Astrocyte (in vitro differentiated cells and primary cell): ENCODE results near the gene DENND4C.

ENCODE experiments used
- EZH2 ChIP-seq: IDR thresholded peaks from 2 replicates; pipeline ENCODE4 v1.6.1; 2012; ENCODE audit warnings: mild to moderate bottlenecking, low read length, inconsistent platforms; ENCODE audit not compliant: insufficient read depth
- TF ChIP-seq, protein P1 (sequence below): IDR thresholded peaks from 2 replicates; pipeline ENCODE4 v1.5.1; 2011; ENCODE audit warnings: low read depth, mild to moderate bottlenecking, inconsistent platforms, low read length, moderate library complexity; ENCODE audit not compliant: insufficient read depth

GRCh38 chr9:19247420-19247819, 16.9 kb downstream of the DENND4C start:
- TF ChIP-seq, protein P1, sequence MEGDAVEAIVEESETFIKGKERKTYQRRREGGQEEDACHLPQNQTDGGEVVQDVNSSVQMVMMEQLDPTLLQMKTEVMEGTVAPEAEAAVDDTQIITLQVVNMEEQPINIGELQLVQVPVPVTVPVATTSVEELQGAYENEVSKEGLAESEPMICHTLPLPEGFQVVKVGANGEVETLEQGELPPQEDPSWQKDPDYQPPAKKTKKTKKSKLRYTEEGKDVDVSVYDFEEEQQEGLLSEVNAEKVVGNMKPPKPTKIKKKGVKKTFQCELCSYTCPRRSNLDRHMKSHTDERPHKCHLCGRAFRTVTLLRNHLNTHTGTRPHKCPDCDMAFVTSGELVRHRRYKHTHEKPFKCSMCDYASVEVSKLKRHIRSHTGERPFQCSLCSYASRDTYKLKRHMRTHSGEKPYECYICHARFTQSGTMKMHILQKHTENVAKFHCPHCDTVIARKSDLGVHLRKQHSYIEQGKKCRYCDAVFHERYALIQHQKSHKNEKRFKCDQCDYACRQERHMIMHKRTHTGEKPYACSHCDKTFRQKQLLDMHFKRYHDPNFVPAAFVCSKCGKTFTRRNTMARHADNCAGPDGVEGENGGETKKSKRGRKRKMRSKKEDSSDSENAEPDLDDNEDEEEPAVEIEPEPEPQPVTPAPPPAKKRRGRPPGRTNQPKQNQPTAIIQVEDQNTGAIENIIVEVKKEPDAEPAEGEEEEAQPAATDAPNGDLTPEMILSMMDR = no peak
- no peak for TF ChIP-seq EZH2
